Mesenchymal stem cell (in vitro differentiated cells and primary cell): ENCODE measurements around the gene FNBP1.

ENCODE experiments used
- DNase-seq: peaks from one replicate; pipeline ENCODE4 v3.0.0-alpha.2; 2013
- H2AFZ ChIP-seq: one replicate; pipeline ENCODE4 v1.6.1; 2013; ENCODE audit warnings: low read depth, mild to moderate bottlenecking, control low read depth, inconsistent platforms, low read length, moderate library complexity
- H2AK5ac ChIP-seq: 2 replicates; pipeline ENCODE4 v1.6.1; 2013; ENCODE audit warnings: low read length, moderate library complexity, mild to moderate bottlenecking, inconsistent platforms; ENCODE audit not compliant: severe bottlenecking
- H2BK120ac ChIP-seq: one replicate; pipeline ENCODE4 v1.6.1; 2013; ENCODE audit warnings: low read depth, mild to moderate bottlenecking, inconsistent platforms, low read length, moderate library complexity
- H2BK12ac ChIP-seq, 2 experiments: one replicate each; pipeline ENCODE4 v1.6.1; 2013; ENCODE audit warnings: inconsistent platforms in 2 of 2, low read length in 2 of 2, mild to moderate bottlenecking in 2 of 2, moderate library complexity in 2 of 2, control low read depth in 1 of 2
- H2BK15ac ChIP-seq: one replicate; pipeline ENCODE4 v1.6.1; 2013; ENCODE audit warnings: mild to moderate bottlenecking, low read depth, inconsistent platforms; ENCODE audit not compliant: poor library complexity, severe bottlenecking
- H2BK5ac ChIP-seq: 2 replicates; pipeline ENCODE4 v1.6.1; 2013; ENCODE audit warnings: low read depth, mild to moderate bottlenecking, low read length, control low read depth, inconsistent platforms; ENCODE audit not compliant: poor library complexity, severe bottlenecking
- H3K14ac ChIP-seq, 2 experiments: one replicate each; pipeline ENCODE4 v1.6.1; 2013; ENCODE audit warnings: inconsistent platforms in 2 of 2, low read length in 2 of 2, control low read depth in 1 of 2, mild to moderate bottlenecking in 1 of 2, moderate library complexity in 1 of 2
- H3K18ac ChIP-seq, 2 experiments: one replicate each; pipeline ENCODE4 v1.6.1; 2013; ENCODE audit warnings: inconsistent platforms in 2 of 2, low read length in 2 of 2, control low read depth in 1 of 2, low read depth in 1 of 2, mild to moderate bottlenecking in 1 of 2
- H3K23ac ChIP-seq, 2 experiments: one replicate each; pipeline ENCODE4 v1.6.1; 2013; ENCODE audit warnings: inconsistent platforms in 2 of 2, low read length in 2 of 2, mild to moderate bottlenecking in 2 of 2, moderate library complexity in 2 of 2, control low read depth in 1 of 2
- H3K27ac ChIP-seq: 2 replicates; pipeline ENCODE4 v1.5.1; 2013; ENCODE audit warnings: mild to moderate bottlenecking, moderate library complexity, low read length, control low read depth, inconsistent platforms; ENCODE audit not compliant: poor library complexity, severe bottlenecking
- H3K27me3 ChIP-seq, 2 experiments: 2 replicates each; pipeline versions ENCODE4 v1.6.1 to v1.7.0; 2013; ENCODE audit warnings: low read length in 2 of 2, mild to moderate bottlenecking in 2 of 2, moderate library complexity in 2 of 2, control low read depth in 1 of 2, inconsistent platforms in 1 of 2; ENCODE audit not compliant: control insufficient read depth in 1 of 2, insufficient read depth in 1 of 2
- H3K36me3 ChIP-seq, 2 experiments: 2 replicates each; pipeline versions ENCODE4 v1.6.1 to v1.7.0; 2013; ENCODE audit warnings: low read length in 2 of 2, control low read depth in 1 of 2, inconsistent platforms in 1 of 2, low read depth in 1 of 2, mild to moderate bottlenecking in 1 of 2; ENCODE audit not compliant: insufficient read depth in 2 of 2, control insufficient read depth in 1 of 2
- H3K4ac ChIP-seq, 2 experiments: one replicate each; pipeline ENCODE4 v1.6.1; 2013; ENCODE audit warnings: inconsistent platforms in 2 of 2, low read length in 2 of 2, mild to moderate bottlenecking in 2 of 2, moderate library complexity in 2 of 2, control low read depth in 1 of 2, low read depth in 1 of 2
- H3K4me1 ChIP-seq: 2 replicates; pipeline ENCODE4 v1.6.1; 2013; ENCODE audit warnings: low read depth, low read length, control low read depth; ENCODE audit not compliant: control insufficient read depth, insufficient read depth
- H3K4me2 ChIP-seq: 2 replicates; pipeline ENCODE4 v1.6.1; 2013; ENCODE audit warnings: low read length, mild to moderate bottlenecking, inconsistent platforms; ENCODE audit not compliant: poor library complexity, severe bottlenecking
- H3K4me3 ChIP-seq, 2 experiments: 2 replicates each; pipeline versions ENCODE4 v1.5.1 to v1.7.0; 2013; ENCODE audit warnings: low read length in 2 of 2, mild to moderate bottlenecking in 2 of 2, control low read depth in 1 of 2, low read depth in 1 of 2; ENCODE audit not compliant: insufficient read depth in 1 of 2
- H3K79me1 ChIP-seq: replicated peaks from 2 replicates; pipeline ENCODE4 v1.6.1; 2013; ENCODE audit warnings: mild to moderate bottlenecking, control low read depth, low read length, inconsistent platforms; ENCODE audit not compliant: poor library complexity, severe bottlenecking
- H3K9ac ChIP-seq: 2 replicates; pipeline ENCODE4 v1.7.0; 2013; ENCODE audit warnings: mild to moderate bottlenecking, low read length, moderate library complexity
- H3K9me3 ChIP-seq: 2 replicates; pipeline ENCODE4 v1.7.0; 2013; ENCODE audit warnings: mild to moderate bottlenecking, low read length; ENCODE audit not compliant: control insufficient read depth
- H4K8ac ChIP-seq: one replicate; pipeline ENCODE4 v1.6.1; 2013; ENCODE audit warnings: inconsistent platforms, mild to moderate bottlenecking, low read length, moderate library complexity
- H4K91ac ChIP-seq: one replicate; pipeline ENCODE4 v1.6.1; 2013; ENCODE audit warnings: mild to moderate bottlenecking, low read length, inconsistent platforms
- WGBS: methylation state at CpG from one replicate; pipeline ENCODE4 v1.1.7; 2013; ENCODE audit warnings: mixed read lengths; 5-methylcytosine and 5-hydroxymethylcytosine counted together

The FNBP1 gene

DNA sequence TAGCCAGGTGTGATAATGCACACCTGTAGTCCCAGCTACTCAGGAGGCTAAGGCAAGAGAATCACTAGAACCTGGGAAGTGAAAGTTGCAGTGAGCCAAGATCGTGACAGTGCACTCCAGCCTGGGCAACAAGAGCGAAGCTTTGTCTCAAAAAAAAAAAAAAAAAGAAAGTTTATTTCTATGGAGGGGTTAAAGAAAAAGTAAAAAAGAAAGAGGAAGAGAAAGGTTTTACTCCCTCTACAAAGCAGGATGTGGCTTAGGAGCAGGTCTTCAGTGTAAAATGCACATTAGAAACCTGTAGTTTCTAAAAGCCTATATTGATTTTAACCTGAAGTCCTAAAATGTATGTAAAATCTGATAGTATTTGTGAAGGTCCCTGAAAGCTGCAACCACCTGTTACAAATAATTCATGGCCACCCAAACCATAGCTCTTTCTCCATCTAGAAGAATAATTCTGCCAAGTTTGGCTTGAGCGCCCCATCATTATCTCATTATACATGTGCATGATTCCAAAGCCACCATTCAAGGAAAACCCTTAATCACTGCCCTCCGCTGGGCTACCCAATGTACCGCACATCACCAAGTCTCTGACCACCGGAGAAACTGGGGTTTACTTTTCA lies 3.4 kb downstream of the FNBP1 start:
- no peak overlapping the region for H3K9ac ChIP-seq
- H2AFZ ChIP-seq: no peak overlapping the region
- H3K23ac ChIP-seq: no peak overlapping the region
- no peak overlapping the region for H2BK15ac ChIP-seq
- H3K36me3 ChIP-seq: peaks cover 0 to 4% of the 10 kb centered on the region in 2 experiments
- no peak overlapping the region for H3K18ac ChIP-seq
- no peak overlapping the region for H3K4me3 ChIP-seq
- no peak overlapping the region for H4K91ac ChIP-seq
- H3K4me2 ChIP-seq: no peak overlapping the region
- no peak overlapping the region for H2BK5ac ChIP-seq
- H3K9me3 ChIP-seq: no peaks in the 10 kb centered on the region
- no peak overlapping the region for H2BK120ac ChIP-seq
- no peak overlapping the region for H3K4ac ChIP-seq
- no peak overlapping the region for H3K27ac ChIP-seq
- H3K27me3 ChIP-seq: no peaks in the 10 kb centered on the region
- over 99% methylated on average over 6 of the region's 6 CpGs for WGBS
- H2BK12ac ChIP-seq: no peak overlapping the region
- peaks cover 14% of the 10 kb centered on the region for H3K4me1 ChIP-seq
- H3K14ac ChIP-seq: no peak overlapping the region
- H3K79me1 ChIP-seq: peaks cover 13% of the 10 kb centered on the region
- no peak for DNase-seq
- H2AK5ac ChIP-seq: no peak overlapping the region
- no peak overlapping the region for H4K8ac ChIP-seq

DNA sequence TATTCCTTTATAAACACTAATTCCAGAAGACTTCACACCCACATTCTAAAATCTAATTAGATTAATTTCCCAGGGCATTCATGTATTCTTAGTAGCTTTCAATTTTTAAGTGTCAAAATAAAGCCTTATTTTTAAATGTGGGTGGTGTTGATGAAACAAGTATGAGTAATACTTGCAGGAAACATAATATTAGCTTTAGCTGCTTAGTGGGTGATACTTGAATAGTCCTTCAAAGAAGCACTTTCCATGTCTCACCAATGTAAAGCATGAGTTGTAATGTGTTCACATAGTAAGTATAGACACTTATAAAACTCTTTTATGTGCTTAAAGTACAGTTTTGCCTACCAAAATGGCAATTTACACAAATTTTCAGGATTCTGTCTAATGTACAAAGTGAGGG lies 6.9 kb downstream of the FNBP1 start:
- Histone ChIP-seq H2AFZ (no peak overlapping the region), H2AK5ac (no peak overlapping the region), H3K9me3 (no peaks in the 10 kb centered on the region), H3K9ac (peak overlapping the region; percentile 19), H3K4me2 (no peak overlapping the region), H2BK120ac (no peak overlapping the region), H3K79me1 (peaks cover 14% of the 10 kb centered on the region), H4K91ac (no peak overlapping the region), H3K4me1 (peaks cover 4% of the 10 kb centered on the region), H3K18ac (no peak overlapping the region), H3K27me3 (no peaks in the 10 kb centered on the region), H3K27ac (no peak overlapping the region), H3K36me3 (no peaks in the 10 kb centered on the region), H4K8ac (no peak overlapping the region), H3K4me3 (no peak overlapping the region), H2BK12ac (no peak overlapping the region), H2BK15ac (no peak overlapping the region), H3K14ac (no peak overlapping the region), H3K23ac (no peak overlapping the region), H2BK5ac (no peak overlapping the region), H3K4ac (no peak overlapping the region)
- DNase-seq: peak; percentile 53

DNA sequence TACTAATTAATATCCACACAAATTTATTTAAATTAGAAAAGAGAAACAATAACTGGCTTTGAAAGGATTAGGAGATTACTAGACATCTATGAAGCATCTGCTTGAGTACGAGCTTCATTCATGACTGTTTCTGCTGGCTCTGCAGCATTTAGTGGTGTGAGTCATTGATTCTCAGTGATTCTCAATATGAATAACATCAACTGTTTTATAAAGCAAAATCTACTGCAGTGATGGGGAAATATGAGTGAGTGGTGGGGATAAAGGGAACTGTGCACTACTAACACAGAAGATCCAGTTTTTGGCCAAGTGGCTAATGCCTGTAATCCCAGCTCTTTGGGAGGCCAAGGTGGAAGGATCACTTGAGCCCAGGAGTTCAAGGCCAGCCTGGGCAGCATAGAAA lies 8.4 kb downstream of the FNBP1 start:
- no peak overlapping the region for H2AK5ac ChIP-seq
- no peaks in the 10 kb centered on the region for H3K9me3 ChIP-seq
- no peak overlapping the region for H3K4me2 ChIP-seq
- no peak overlapping the region for H3K4me3 ChIP-seq
- no peaks in the 10 kb centered on the region for H3K36me3 ChIP-seq
- H2BK15ac ChIP-seq: no peak overlapping the region
- H3K14ac ChIP-seq: no peak overlapping the region
- H3K23ac ChIP-seq: no peak overlapping the region
- DNase-seq: peak; percentile 78
- no peak overlapping the region for H2BK5ac ChIP-seq
- H3K4ac ChIP-seq: no peak overlapping the region
- no peak overlapping the region for H4K91ac ChIP-seq
- H3K18ac ChIP-seq: no peak overlapping the region
- H2BK12ac ChIP-seq: no peak overlapping the region
- WGBS: no CpG with 5 or more reads among the region's 1 CpG
- no peak overlapping the region for H3K27ac ChIP-seq
- H3K4me1 ChIP-seq: peaks cover 4% of the 10 kb centered on the region
- peak overlapping the region; percentile 23 for H3K9ac ChIP-seq
- H3K79me1 ChIP-seq: peaks cover 14% of the 10 kb centered on the region
- no peak overlapping the region for H4K8ac ChIP-seq
- no peaks in the 10 kb centered on the region for H3K27me3 ChIP-seq
- H2BK120ac ChIP-seq: no peak overlapping the region
- no peak overlapping the region for H2AFZ ChIP-seq

DNA sequence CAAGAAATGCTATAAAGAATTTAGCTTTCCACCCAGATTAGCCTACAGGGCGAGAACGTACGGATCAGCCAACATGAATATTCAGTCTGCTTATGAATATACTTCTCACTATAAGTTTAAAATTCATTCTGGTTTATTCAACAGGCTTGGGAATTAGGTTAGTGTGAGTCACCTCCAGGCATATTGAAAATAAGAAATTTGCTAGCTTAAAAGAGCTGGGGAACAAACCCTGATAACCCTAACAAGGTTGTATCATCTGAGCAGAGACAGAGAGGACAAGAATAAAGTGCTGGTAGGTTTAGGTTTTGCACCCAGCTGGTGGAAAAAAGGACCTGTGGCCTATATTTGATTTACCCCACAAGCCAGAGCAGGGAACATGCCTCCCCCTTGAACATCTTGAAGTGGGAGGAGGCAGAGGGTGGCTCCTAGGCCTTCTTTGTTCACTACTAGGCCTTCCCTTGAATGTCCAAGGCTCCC lies 12.3 kb downstream of the FNBP1 start:
- no peak overlapping the region for H3K4me2 ChIP-seq
- H4K8ac ChIP-seq: no peak overlapping the region
- H2BK15ac ChIP-seq: no peak overlapping the region
- H3K14ac ChIP-seq: no peak overlapping the region
- DNase-seq: no peak
- no peak overlapping the region for H2BK12ac ChIP-seq
- H3K4me1 ChIP-seq: peaks cover 4% of the 10 kb centered on the region
- H3K27me3 ChIP-seq: no peaks in the 10 kb centered on the region
- H2BK5ac ChIP-seq: no peak overlapping the region
- H2BK120ac ChIP-seq: no peak overlapping the region
- H2AFZ ChIP-seq: no peak overlapping the region
- H4K91ac ChIP-seq: no peak overlapping the region
- WGBS: no CpG with 5 or more reads among the region's 3 CpGs
- no peak overlapping the region for H3K18ac ChIP-seq
- H3K27ac ChIP-seq: no peak overlapping the region
- H3K4ac ChIP-seq: peak overlapping the region in 1 of 2 experiments; percentile 64
- H3K79me1 ChIP-seq: peaks cover 21% of the 10 kb centered on the region
- no peak overlapping the region for H3K9ac ChIP-seq
- no peak overlapping the region for H3K23ac ChIP-seq
- H3K9me3 ChIP-seq: no peaks in the 10 kb centered on the region
- H3K4me3 ChIP-seq: no peak overlapping the region
- H2AK5ac ChIP-seq: no peak overlapping the region
- H3K36me3 ChIP-seq: no peaks in the 10 kb centered on the region
